Naive B cell (primary cell): ENCODE measurements around the gene CD274. TPM values are rescaled to one million over a fixed set of nuclear protein-coding genes. Genes with fewer than 3 reads are reported as not detected.

Experiments used
- ATAC-seq, 2 donors: fragments of 150-1000 bp; cut with Tn5 transposase; 2 replicates each; pipeline ENCODE4 v1.10.0; 2021; ENCODE audit warnings: low read depth in 2 of 2, mild to moderate bottlenecking in 2 of 2, moderate library complexity in 2 of 2
- DNase-seq: peaks from one replicate; pipeline ENCODE4 v3.0.0; 2022
- H3K27ac Mint-ChIP-seq, 6 donors: one replicate each; pipeline ENCODE4 v1.8.0; 2020 to 2022; ENCODE audit warnings: mild to moderate bottlenecking in 6 of 6, mixed read lengths in 6 of 6, moderate library complexity in 5 of 6, inconsistent platforms in 2 of 6
- H3K27me3 Mint-ChIP-seq, 3 donors: one replicate each; pipeline ENCODE4 v1.8.0; 2021 to 2022; ENCODE audit warnings: mixed read lengths in 3 of 3, mild to moderate bottlenecking in 1 of 3
- H3K36me3 Mint-ChIP-seq, 2 donors: one replicate each; pipeline ENCODE4 v1.8.0; 2020 to 2022; ENCODE audit warnings: mixed read lengths in 2 of 2, inconsistent platforms in 1 of 2, mild to moderate bottlenecking in 1 of 2
- H3K4me1 Mint-ChIP-seq, 3 donors: one replicate each; pipeline ENCODE4 v1.8.0; 2020 to 2022; ENCODE audit warnings: mixed read lengths in 3 of 3, inconsistent platforms in 1 of 3, mild to moderate bottlenecking in 1 of 3, moderate library complexity in 1 of 3
- H3K4me3 Mint-ChIP-seq, 8 donors: one replicate each; pipeline ENCODE4 v1.8.0; 2020 to 2022; ENCODE audit warnings: mild to moderate bottlenecking in 8 of 8, mixed read lengths in 8 of 8, moderate library complexity in 8 of 8, inconsistent platforms in 2 of 8
- H3K9me3 Mint-ChIP-seq, 7 donors: one replicate each; pipeline ENCODE4 v1.8.0; 2020 to 2022; ENCODE audit warnings: mixed read lengths in 7 of 7, mild to moderate bottlenecking in 5 of 7, inconsistent platforms in 2 of 7, moderate library complexity in 1 of 7
- polyA plus RNA-seq, 6 donors: library from polyadenylated mRNA; unstranded; fragments of 300-500 nt; fragmentation: Illumina TruSeq; gene quantifications; one replicate each; pipeline ENCODE4 v1.2.3, GENCODE V29; 2021; ENCODE audit warnings: low read depth in 6 of 6

Gene CD274
- polyA plus RNA-seq, 6 donors from 2014 or later = 0.29 to 0.61 (median 0.40) TPM; not detected in 1

- peaks cover 11 to 26% (median 18%) of the 10 kb centered on the region in 3 donors for H3K4me1 Mint-ChIP-seq
- no peak for ATAC-seq
- no peak for DNase-seq
- H3K27me3 Mint-ChIP-seq = peaks cover 9 to 22% (median 10%) of the 10 kb centered on the region in 3 donors
- H3K9me3 Mint-ChIP-seq = no peaks in the 10 kb centered on the region
- H3K4me3 Mint-ChIP-seq = no peak overlapping the region
- peaks cover 0 to 3% of the 10 kb centered on the region in 2 donors for H3K36me3 Mint-ChIP-seq
- no peak overlapping the region for H3K27ac Mint-ChIP-seq
These were observed 68.0 kb downstream of the CD274 start for GRCh38 chr9:5518171-5518936.

- Mint-ChIP-seq H3K4me3 (no peak overlapping the region), H3K36me3 (peaks cover 0 to 9% of the 10 kb centered on the region in 2 donors), H3K9me3 (no peaks in the 10 kb centered on the region), H3K4me1 (peaks cover 11 to 24% (median 17%) of the 10 kb centered on the region in 3 donors), H3K27me3 (peaks cover 9 to 22% (median 10%) of the 10 kb centered on the region in 3 donors), H3K27ac (no peak overlapping the region)
- ATAC-seq (no peak), DNase-seq (no peak)
These were observed 68.6 kb downstream of the CD274 start for GRCh38 chr9:5518937-5519319.

Other genes with a start within 250 kb of the CD274 start
- gene INSL4, start 219.1 kb upstream of the CD274 start, polyA plus RNA-seq = not detected
- 10 to 100 TPM in 1 of 6 donors, 1 to 10 TPM in 4, not detected in 1; 2.2 to 10.6 (median 5.5) TPM for gene RLN2, start 145.8 kb upstream of the CD274 start, polyA plus RNA-seq
- gene RLN1, start 110.7 kb upstream of the CD274 start, polyA plus RNA-seq = 1 to 10 TPM in 1 of 6 donors, under 1 TPM in 2, not detected in 3; 0.40 to 1.3 (median 0.59) TPM
- gene PLGRKT, start 12.6 kb upstream of the CD274 start, polyA plus RNA-seq = 10 to 100 TPM; 30.3 to 61.6 (median 49.1) TPM
- under 1 TPM in 2 of 6 donors, not detected in 4; 0.13 to 0.49 TPM for gene PDCD1LG2, start 60.0 kb downstream of the CD274 start, polyA plus RNA-seq
- 10 to 100 TPM in 5 of 6 donors, 1 to 10 TPM in 1; 9.5 to 14.2 (median 10.9) TPM for gene RIC1, start 178.6 kb downstream of the CD274 start, polyA plus RNA-seq